ENCODE measurements around the gene PARD3B. TPM values are rescaled to one million over a fixed set of nuclear protein-coding genes. Genes with fewer than 3 reads are reported as not detected.

Gene PARD3B
- total RNA-seq, 4 donors from 2014 or later, result 21.8 to 85.6 (median 36.1) TPM

DNA sequence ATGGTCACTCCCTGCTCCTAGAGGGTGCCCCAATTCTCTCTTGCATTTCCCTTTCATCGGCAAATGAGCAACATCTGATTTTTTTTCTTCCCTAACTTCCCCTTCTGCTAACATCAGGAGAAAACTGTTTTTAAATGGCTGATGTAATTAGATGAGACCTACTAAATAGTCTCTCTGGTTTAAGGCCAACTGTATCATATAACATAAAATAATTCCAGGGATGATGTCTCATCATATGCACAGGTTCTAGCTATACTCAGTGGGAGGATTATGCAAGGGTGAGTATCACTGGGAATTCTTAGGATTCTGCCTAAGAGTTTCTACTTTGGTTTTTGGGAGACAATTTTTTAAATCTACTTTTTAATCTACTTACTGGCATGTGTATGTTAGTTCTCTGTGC, 193.4 kb downstream of the PARD3B start:
- no peak for DNase-seq
- Histone ChIP-seq H3K9me3 (no peaks in the 10 kb centered on the region), H3K27me3 (no peaks in the 10 kb centered on the region), H3K36me3 (no peaks in the 10 kb centered on the region), H3K27ac (no peak overlapping the region), H3K4me3 (no peak overlapping the region), H3K4me1 (no peaks in the 10 kb centered on the region)
- TF ChIP-seq, protein P1, sequence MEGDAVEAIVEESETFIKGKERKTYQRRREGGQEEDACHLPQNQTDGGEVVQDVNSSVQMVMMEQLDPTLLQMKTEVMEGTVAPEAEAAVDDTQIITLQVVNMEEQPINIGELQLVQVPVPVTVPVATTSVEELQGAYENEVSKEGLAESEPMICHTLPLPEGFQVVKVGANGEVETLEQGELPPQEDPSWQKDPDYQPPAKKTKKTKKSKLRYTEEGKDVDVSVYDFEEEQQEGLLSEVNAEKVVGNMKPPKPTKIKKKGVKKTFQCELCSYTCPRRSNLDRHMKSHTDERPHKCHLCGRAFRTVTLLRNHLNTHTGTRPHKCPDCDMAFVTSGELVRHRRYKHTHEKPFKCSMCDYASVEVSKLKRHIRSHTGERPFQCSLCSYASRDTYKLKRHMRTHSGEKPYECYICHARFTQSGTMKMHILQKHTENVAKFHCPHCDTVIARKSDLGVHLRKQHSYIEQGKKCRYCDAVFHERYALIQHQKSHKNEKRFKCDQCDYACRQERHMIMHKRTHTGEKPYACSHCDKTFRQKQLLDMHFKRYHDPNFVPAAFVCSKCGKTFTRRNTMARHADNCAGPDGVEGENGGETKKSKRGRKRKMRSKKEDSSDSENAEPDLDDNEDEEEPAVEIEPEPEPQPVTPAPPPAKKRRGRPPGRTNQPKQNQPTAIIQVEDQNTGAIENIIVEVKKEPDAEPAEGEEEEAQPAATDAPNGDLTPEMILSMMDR (IDR thresholded peaks at IDR 0.05), result no peak
- TF ChIP-seq POLR2A (IDR thresholded peaks at IDR 0.05), result no peak
- intact Hi-C loops (cut with DNase I; ENCODE audit: low total_unique reads), result no loop called here

DNA sequence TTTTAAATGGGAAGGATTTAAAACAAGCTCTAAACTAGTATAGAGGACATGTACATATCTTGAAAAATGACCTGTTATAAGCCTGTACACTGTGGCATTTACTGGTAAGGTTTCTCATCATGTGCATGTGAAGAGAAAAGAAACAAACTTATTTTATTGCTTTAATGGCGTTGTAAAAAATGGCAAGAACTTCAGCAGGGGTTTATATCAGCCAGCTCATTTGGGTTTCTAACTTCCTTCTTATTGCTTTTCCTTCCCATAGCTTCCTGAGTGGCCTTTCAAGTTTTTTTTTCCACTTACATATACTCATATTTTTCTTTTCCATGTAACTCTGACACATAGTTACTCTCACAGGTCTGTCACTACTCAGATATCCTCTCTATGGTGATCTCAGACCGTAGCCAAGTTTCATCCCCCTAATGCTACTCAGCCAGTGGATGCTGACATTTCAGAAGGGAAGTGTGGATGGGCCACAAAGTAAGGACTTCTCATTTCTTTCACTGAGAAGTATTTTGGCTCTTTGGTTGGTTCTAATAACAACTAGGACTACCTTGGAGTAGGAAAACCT, 198.2 kb downstream of the PARD3B start:
- no peak for DNase-seq
- H3K9me3 ChIP-seq, result no peaks in the 10 kb centered on the region
- TF ChIP-seq, protein P1 (IDR thresholded peaks at IDR 0.05), result no peak
- TF ChIP-seq POLR2A (IDR thresholded peaks at IDR 0.05), result no peak
- no peaks in the 10 kb centered on the region for H3K36me3 ChIP-seq
- no peaks in the 10 kb centered on the region for H3K27me3 ChIP-seq
- no peak overlapping the region for H3K27ac ChIP-seq
- H3K4me3 ChIP-seq, result no peak overlapping the region
- intact Hi-C loops (cut with DNase I; ENCODE audit: low total_unique reads), result no loop called here
- no peaks in the 10 kb centered on the region for H3K4me1 ChIP-seq

DNA sequence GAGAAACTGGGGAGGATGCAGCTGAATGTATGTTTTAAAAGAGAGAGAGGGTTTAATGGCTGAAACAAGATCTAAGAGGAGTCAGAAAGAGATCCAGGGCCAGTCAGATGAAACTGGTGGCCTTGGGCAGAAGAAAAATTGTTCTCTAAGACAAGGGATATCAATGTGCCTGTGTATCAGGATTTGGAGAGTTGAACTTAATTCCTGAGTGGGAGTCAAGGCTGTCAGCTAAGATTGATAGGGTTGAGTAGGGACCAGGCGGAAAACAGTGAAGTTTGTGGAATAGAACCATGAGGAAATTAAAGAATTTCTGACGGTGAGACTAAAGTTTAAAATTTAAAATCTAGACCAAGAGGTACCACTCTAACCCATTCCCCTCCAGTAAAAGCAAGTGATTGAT, 199.2 kb downstream of the PARD3B start:
- H3K4me1 ChIP-seq, result no peaks in the 10 kb centered on the region

DNA sequence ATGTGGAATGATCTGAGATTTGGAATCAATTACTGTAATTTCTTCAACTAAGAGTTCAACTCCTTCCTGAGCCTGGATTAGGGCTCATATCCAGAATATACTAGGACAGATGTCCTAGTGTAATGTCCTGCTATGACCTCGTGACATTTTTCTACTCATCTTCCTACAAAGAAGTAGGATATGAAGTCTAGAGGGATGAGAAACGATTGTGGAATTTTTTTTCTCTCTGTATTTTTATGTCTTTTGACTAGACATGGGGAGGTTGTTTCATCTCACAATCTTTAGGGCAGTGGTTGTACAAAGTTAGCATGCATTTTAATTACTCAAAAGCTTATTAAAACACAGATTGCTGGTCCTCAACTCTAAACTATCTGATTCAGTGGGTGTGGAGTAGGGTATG, 203.0 kb downstream of the PARD3B start:
- Histone ChIP-seq H3K4me1 (no peaks in the 10 kb centered on the region), H3K36me3 (no peaks in the 10 kb centered on the region), H3K4me3 (no peak overlapping the region), H3K9me3 (no peaks in the 10 kb centered on the region), H3K27me3 (no peaks in the 10 kb centered on the region), H3K27ac (no peak overlapping the region)
- TF ChIP-seq POLR2A (IDR thresholded peaks at IDR 0.05), result no peak
- TF ChIP-seq, protein P1 (IDR thresholded peaks at IDR 0.05), result no peak
- intact Hi-C loops (cut with DNase I; ENCODE audit: low total_unique reads), result no loop called here
- no peak for DNase-seq

More for the DNA sequence above, 199.2 kb downstream of the PARD3B start:
- DNase-seq, result no peak
- H3K4me3 ChIP-seq, result no peak overlapping the region
- H3K9me3 ChIP-seq, result no peaks in the 10 kb centered on the region
- intact Hi-C loops (cut with DNase I; ENCODE audit: low total_unique reads), result no loop called here
- no peaks in the 10 kb centered on the region for H3K27me3 ChIP-seq
- TF ChIP-seq POLR2A (IDR thresholded peaks at IDR 0.05), result no peak
- TF ChIP-seq, protein P1 (IDR thresholded peaks at IDR 0.05), result no peak
- H3K27ac ChIP-seq, result no peak overlapping the region
- no peaks in the 10 kb centered on the region for H3K36me3 ChIP-seq

DNA sequence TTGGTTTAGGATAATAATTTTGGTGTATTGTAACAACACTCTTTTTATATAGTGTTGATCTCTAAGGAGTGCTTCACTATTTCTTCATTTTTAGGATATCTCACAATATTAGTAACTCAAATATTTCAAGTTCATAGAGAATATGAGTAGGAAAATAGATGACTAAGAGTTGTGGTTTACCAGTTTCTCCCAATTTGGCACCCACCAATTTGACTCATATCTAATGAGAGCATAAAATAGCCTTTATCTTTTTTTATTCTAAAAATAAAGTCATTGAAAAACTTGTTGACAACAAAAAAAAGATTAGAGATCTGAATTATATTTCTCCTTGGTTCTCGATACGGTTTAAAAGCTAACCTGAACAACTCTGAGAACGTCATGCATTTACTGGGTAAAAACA, 204.0 kb downstream of the PARD3B start:
- intact Hi-C loops (cut with DNase I; ENCODE audit: low total_unique reads), result no loop called here
- TF ChIP-seq, protein P1 (IDR thresholded peaks at IDR 0.05), result no peak
- TF ChIP-seq POLR2A (IDR thresholded peaks at IDR 0.05), result no peak
- H3K9me3 ChIP-seq, result no peaks in the 10 kb centered on the region
- no peaks in the 10 kb centered on the region for H3K27me3 ChIP-seq
- H3K4me1 ChIP-seq, result no peaks in the 10 kb centered on the region
- H3K4me3 ChIP-seq, result no peak overlapping the region
- H3K27ac ChIP-seq, result no peak overlapping the region
- no peak for DNase-seq
- no peaks in the 10 kb centered on the region for H3K36me3 ChIP-seq
